GM06990 (cell line): Measurements from ENCODE around the gene KRCC1.

Experiments
- DNase-seq: peaks from one replicate; pipeline ENCODE4 v3.0.0-alpha.2; 2011; ENCODE audit not compliant: insufficient read length; ENCODE audit errors: extremely low read depth
- H3K27me3 ChIP-seq: replicated peaks from 2 replicates; pipeline ENCODE4 v1.6.0; 2011; ENCODE audit warnings: low read length; ENCODE audit not compliant: control insufficient read depth, insufficient read depth
- H3K36me3 ChIP-seq: 2 replicates; pipeline ENCODE4 v1.5.1; 2011; ENCODE audit warnings: low read length; ENCODE audit not compliant: control insufficient read depth, insufficient read depth
- H3K4me3 ChIP-seq: replicated peaks from 2 replicates; pipeline ENCODE4 v1.5.1; 2011; ENCODE audit warnings: low read depth, mild to moderate bottlenecking, control low read depth, low read length
- CTCF ChIP-seq: IDR thresholded peaks from 2 replicates; pipeline ENCODE4 v1.5.1; 2011; ENCODE audit warnings: low read length, control low read depth, mild to moderate bottlenecking, inconsistent platforms; ENCODE audit not compliant: insufficient read depth, poor library complexity, severe bottlenecking

Gene KRCC1

GRCh38 chr2:88085602-88086001 lies 30.0 kb upstream of the KRCC1 start:
- TF ChIP-seq CTCF, result no peak
- DNase-seq, result no peak
- H3K36me3 ChIP-seq, result no peaks in the 10 kb centered on the region
- no peaks in the 10 kb centered on the region; the same call in 1 of the 2 replicates for H3K27me3 ChIP-seq
- H3K4me3 ChIP-seq, result no peak overlapping the region

GRCh38 chr2:88085099-88085498 lies 29.5 kb upstream of the KRCC1 start:
- no peak for DNase-seq
- Histone ChIP-seq H3K4me3 (no peak overlapping the region), H3K36me3 (no peaks in the 10 kb centered on the region), H3K27me3 (no peaks in the 10 kb centered on the region; the same call in 1 of the 2 replicates)
- no peak for TF ChIP-seq CTCF

GRCh38 chr2:88082781-88083180 lies 27.2 kb upstream of the KRCC1 start:
- H3K4me3 ChIP-seq, result no peak overlapping the region
- no peak for DNase-seq
- TF ChIP-seq CTCF, result no peak
- H3K36me3 ChIP-seq, result no peaks in the 10 kb centered on the region
- no peaks in the 10 kb centered on the region; the same call in 1 of the 2 replicates for H3K27me3 ChIP-seq

- Histone ChIP-seq H3K27me3 (no peaks in the 10 kb centered on the region; the same call in 1 of the 2 replicates), H3K4me3 (no peak overlapping the region), H3K36me3 (no peaks in the 10 kb centered on the region)
- no peak for DNase-seq
- no peak for TF ChIP-seq CTCF
Measured at GRCh38 chr2:88081924-88082608, 26.5 kb upstream of the KRCC1 start.

GRCh38 chr2:88080545-88080944 lies 25.0 kb upstream of the KRCC1 start:
- no peak for TF ChIP-seq CTCF
- Histone ChIP-seq H3K27me3 (no peaks in the 10 kb centered on the region; the same call in 1 of the 2 replicates), H3K4me3 (no peak overlapping the region), H3K36me3 (no peaks in the 10 kb centered on the region)
- DNase-seq, result no peak

- Histone ChIP-seq H3K27me3 (no peaks in the 10 kb centered on the region; the same call in 1 of the 2 replicates), H3K4me3 (no peak overlapping the region), H3K36me3 (no peaks in the 10 kb centered on the region)
- TF ChIP-seq CTCF, result no peak
- no peak for DNase-seq
Measured at GRCh38 chr2:88078643-88079172, 23.1 kb upstream of the KRCC1 start.
